Activated CD4-positive, alpha-beta T cell treated with anti-CD3 and anti-CD28 coated beads, Interleukin-2, amount 50 U/mL, for 4 hours (primary cell): ENCODE measurements around the gene CLOCK.

Source experiments
- DNase-seq, 2 experiments: peaks; one replicate each; pipeline ENCODE4 v3.0.0-alpha.2; 2020

Gene CLOCK

GRCh38 chr4:55466001-55466400, 80.7 kb downstream of the CLOCK start:
- no peak for DNase-seq

GRCh38 chr4:55458611-55459010, 88.1 kb downstream of the CLOCK start:
- no peak for DNase-seq

GRCh38 chr4:55458164-55458563, 88.5 kb downstream of the CLOCK start:
- no peak for DNase-seq

GRCh38 chr4:55450566-55450965, 96.1 kb downstream of the CLOCK start:
- no peak for DNase-seq

GRCh38 chr4:55447831-55448230, 98.9 kb downstream of the CLOCK start:
- no peak for DNase-seq

GRCh38 chr4:55447108-55447708, 99.5 kb downstream of the CLOCK start:
- DNase-seq, result no peak

- DNase-seq, result no peak
Measured at GRCh38 chr4:55446578-55446922, 100.2 kb downstream of the CLOCK start.

GRCh38 chr4:55445921-55446577, 100.7 kb downstream of the CLOCK start:
- no peak for DNase-seq

GRCh38 chr4:55444827-55445226, 101.9 kb downstream of the CLOCK start:
- no peak for DNase-seq

GRCh38 chr4:55442541-55442940, 104.2 kb downstream of the CLOCK start:
- no peak for DNase-seq

- no peak for DNase-seq
Measured at GRCh38 chr4:55440786-55441185, 105.9 kb downstream of the CLOCK start.

- DNase-seq, result no peak
Measured at GRCh38 chr4:55439023-55439422, 107.7 kb downstream of the CLOCK start.

GRCh38 chr4:55438314-55438713, 108.4 kb downstream of the CLOCK start:
- DNase-seq, result no peak

- DNase-seq, result no peak
Measured at GRCh38 chr4:55437823-55438222, 108.9 kb downstream of the CLOCK start.

GRCh38 chr4:55437356-55437796, 109.3 kb downstream of the CLOCK start:
- DNase-seq, result no peak

GRCh38 chr4:55435141-55435841, 111.4 kb downstream of the CLOCK start:
- no peak for DNase-seq

GRCh38 chr4:55431710-55432336, 114.9 kb downstream of the CLOCK start:
- no peak for DNase-seq

GRCh38 chr4:55424791-55425190, 121.9 kb downstream of the CLOCK start:
- DNase-seq, result no peak

GRCh38 chr4:55416176-55416575, 130.5 kb downstream of the CLOCK start:
- no peak for DNase-seq

- no peak for DNase-seq
Measured at GRCh38 chr4:55411621-55412020, 135.1 kb downstream of the CLOCK start.

GRCh38 chr4:55410431-55410830, 136.3 kb downstream of the CLOCK start:
- no peak for DNase-seq

GRCh38 chr4:55409468-55410171, 137.1 kb downstream of the CLOCK start:
- DNase-seq, result no peak

GRCh38 chr4:55407764-55408163, 138.9 kb downstream of the CLOCK start:
- no peak for DNase-seq
